Measurements from ENCODE around the gene NBAS.
"Not testable (repeated sequence)": the region's sequence is repeated elsewhere in the genome, so short reads cannot be mapped to it uniquely, and the experiment has no call there.

The NBAS gene

GRCh38 chr2:15527074-15527739, 33.9 kb downstream of the NBAS start:
- peak; percentile 2 for DNase-seq (ENCODE audit: low read depth)

- peak; percentile 3 for DNase-seq (ENCODE audit: low read depth)
Observed at GRCh38 chr2:15521641-15522181, 39.4 kb downstream of the NBAS start.

- DNase-seq (ENCODE audit: low read depth) = no peak
Observed at GRCh38 chr2:15520346-15520745, 40.8 kb downstream of the NBAS start.

GRCh38 chr2:15518759-15519158, 42.4 kb downstream of the NBAS start:
- DNase-seq (ENCODE audit: low read depth) = not testable (repeated sequence)

- no peak for DNase-seq (ENCODE audit: low read depth)
Observed at GRCh38 chr2:15517793-15518192, 43.3 kb downstream of the NBAS start.

- no peak for DNase-seq (ENCODE audit: low read depth)
Observed at GRCh38 chr2:15511686-15512085, 49.4 kb downstream of the NBAS start.

- no peak for DNase-seq (ENCODE audit: low read depth)
Observed at GRCh38 chr2:15510552-15510951, 50.6 kb downstream of the NBAS start.

GRCh38 chr2:15510131-15510530, 51.0 kb downstream of the NBAS start:
- DNase-seq (ENCODE audit: low read depth) = no peak

GRCh38 chr2:15507697-15508096, 53.4 kb downstream of the NBAS start:
- DNase-seq (ENCODE audit: low read depth) = no peak

GRCh38 chr2:15507061-15507460, 54.1 kb downstream of the NBAS start:
- no peak for DNase-seq (ENCODE audit: low read depth)

GRCh38 chr2:15506229-15506819, 54.8 kb downstream of the NBAS start:
- peak; percentile 11 for DNase-seq (ENCODE audit: low read depth)

GRCh38 chr2:15504882-15505663, 56.1 kb downstream of the NBAS start:
- no peak for DNase-seq (ENCODE audit: low read depth)

GRCh38 chr2:15499251-15499650, 61.9 kb downstream of the NBAS start:
- not testable (repeated sequence) for DNase-seq (ENCODE audit: low read depth)

- DNase-seq (ENCODE audit: low read depth) = no peak
Observed at GRCh38 chr2:15498554-15498953, 62.6 kb downstream of the NBAS start.

GRCh38 chr2:15494877-15495276, 66.3 kb downstream of the NBAS start:
- DNase-seq (ENCODE audit: low read depth) = no peak

GRCh38 chr2:15492773-15493325, 68.3 kb downstream of the NBAS start:
- DNase-seq (ENCODE audit: low read depth) = no peak

- no peak for DNase-seq (ENCODE audit: low read depth)
Observed at GRCh38 chr2:15486770-15487169, 74.4 kb downstream of the NBAS start.

- DNase-seq (ENCODE audit: low read depth) = no peak
Observed at GRCh38 chr2:15485949-15486348, 75.2 kb downstream of the NBAS start.

GRCh38 chr2:15481000-15481399, 80.1 kb downstream of the NBAS start:
- no peak for DNase-seq (ENCODE audit: low read depth)

- DNase-seq (ENCODE audit: low read depth) = no peak
Observed at GRCh38 chr2:15480552-15480951, 80.6 kb downstream of the NBAS start.

- DNase-seq (ENCODE audit: low read depth) = no peak
Observed at GRCh38 chr2:15472876-15473275, 88.3 kb downstream of the NBAS start.

GRCh38 chr2:15472133-15472532, 89.0 kb downstream of the NBAS start:
- DNase-seq (ENCODE audit: low read depth) = no peak

GRCh38 chr2:15471606-15472005, 89.5 kb downstream of the NBAS start:
- no peak for DNase-seq (ENCODE audit: low read depth)
